GM21529 (cell line): Measurements from ENCODE around the gene MYLK3.
"Not testable (repeated sequence)": the region's sequence is repeated elsewhere in the genome, so short reads cannot be mapped to it uniquely, and the experiment has no call there.

Experiments
- ATAC-seq: cut with Tn5 transposase; IDR thresholded peaks from one replicate; pipeline ENCODE4 v1.9.1; 2021; ENCODE audit not compliant: unreplicated experiment

Gene MYLK3

GRCh38 chr16:46691726-46692125 lies 56.4 kb downstream of the MYLK3 start:
- no peak for ATAC-seq

- ATAC-seq: no peak
Observed at GRCh38 chr16:46690281-46691178, 57.6 kb downstream of the MYLK3 start.

- ATAC-seq: peak; percentile 72
Observed at GRCh38 chr16:46689365-46690280, 58.5 kb downstream of the MYLK3 start, which contains the start of gene ORC6. Gene ORC6 (plus strand): TSS chr16:46689659. CDS start chr16:46689706, 47 bp downstream.

- peak; percentile 79 for ATAC-seq
Observed at GRCh38 chr16:46688654-46689364, 59.3 kb downstream of the MYLK3 start, which contains the start of gene VPS35. Gene VPS35 (minus strand): TSS chr16:46689178. CDS start chr16:46689133, 45 bp downstream.

GRCh38 chr16:46688101-46688653 lies 60.0 kb downstream of the MYLK3 start:
- ATAC-seq: no peak

GRCh38 chr16:46687486-46687885 lies 60.7 kb downstream of the MYLK3 start:
- ATAC-seq: no peak

- no peak for ATAC-seq
Observed at GRCh38 chr16:46686815-46687473, 61.2 kb downstream of the MYLK3 start.

GRCh38 chr16:46681867-46682266 lies 66.3 kb downstream of the MYLK3 start:
- not testable (repeated sequence) for ATAC-seq

- ATAC-seq: not testable (repeated sequence)
Observed at GRCh38 chr16:46677943-46678342, 70.2 kb downstream of the MYLK3 start.

GRCh38 chr16:46673320-46674013 lies 74.7 kb downstream of the MYLK3 start:
- ATAC-seq: peak; percentile 93

- ATAC-seq: no peak
Observed at GRCh38 chr16:46662123-46662522, 86.0 kb downstream of the MYLK3 start.

GRCh38 chr16:46658925-46659324 lies 89.2 kb downstream of the MYLK3 start:
- peak; percentile 97 for ATAC-seq
